Stomach (tissue), 4 donors: Measurements from ENCODE around the gene TBC1D4.

ENCODE experiments used
- CTCF ChIP-seq, 7 experiments: fragments of 450-650 bp in 4 of 7; fragments of 200-600 bp in 3 of 7; sonication (generic) in 3 of 7; IDR thresholded peaks; one replicate each; pipeline ENCODE4 v1.5.1; 2016 to 2019; ENCODE audit warnings: antibody characterized with exemption in 7 of 7, control low read depth in 2 of 7, mild to moderate bottlenecking in 1 of 7
- POLR2A ChIP-seq, 4 donors: fragments of 450-650 bp; IDR thresholded peaks; one replicate each; pipeline ENCODE4 v1.6.1; 2016; ENCODE audit warnings: antibody characterized with exemption in 4 of 4, control low read depth in 2 of 4, mild to moderate bottlenecking in 1 of 4, moderate library complexity in 1 of 4

GRCh38 chr13:75255653-75256052 lies 226.3 kb downstream of the TBC1D4 start:
- TF ChIP-seq CTCF (IDR thresholded peaks at IDR 0.05) (no peak), POLR2A (IDR thresholded peaks at IDR 0.05) (no peak)
